K562 (cell line): ENCODE measurements around the gene BCL10. TPM values are rescaled to one million over a fixed set of nuclear protein-coding genes. Genes with fewer than 3 reads are reported as not detected.
A peak's percentile ranks its signal among the peaks of the same experiment; 100 is the strongest.

Source experiments
- CBFB ChIP-seq: sonication (generic); formaldehyde crosslinking; IDR thresholded peaks from 2 replicates; pipeline ENCODE4 v1.4.0; 2020; ENCODE audit warnings: mild to moderate bottlenecking, missing genetic modification reagents
- EP300 ChIP-seq: IDR thresholded peaks from 2 replicates; pipeline ENCODE4 v1.6.1; 2012; ENCODE audit warnings: low read length, improper control_type of control experiment
- ETV1 ChIP-seq: fragments of 450-650 bp; conservative IDR thresholded peaks from 2 replicates; pipeline ENCODE4 v1.6.1; 2016; ENCODE audit warnings: missing genetic modification characterization, control low read depth, low read depth, missing compliant biosample characterization
- FOSL1 ChIP-seq: fragments of 200-800 bp; sonication (Bioruptor generic); conservative IDR thresholded peaks from 2 replicates; pipeline ENCODE4 v1.6.1; 2016; ENCODE audit warnings: missing genetic modification characterization, missing compliant biosample characterization
- FOXA1 ChIP-seq: fragments of 450-650 bp; IDR thresholded peaks from 2 replicates; pipeline ENCODE4 v1.6.1; 2016; ENCODE audit warnings: mild to moderate bottlenecking, borderline replicate concordance
- HIVEP1 ChIP-seq: fragments of 250-450 bp; sonication (Bioruptor Pico); IDR thresholded peaks from 2 replicates; pipeline ENCODE4 v1.4.0; 2020; ENCODE audit warnings: mild to moderate bottlenecking
- ILF3 ChIP-seq: fragments of 450-650 bp; IDR thresholded peaks from 2 replicates; pipeline ENCODE4 v1.6.1; 2018; ENCODE audit warnings: antibody characterized with exemption, mild to moderate bottlenecking, moderate library complexity, borderline replicate concordance
- LARP7 ChIP-seq: fragments of 450-650 bp; IDR thresholded peaks from 2 replicates; pipeline ENCODE4 v1.6.1; 2016
- NCOR1 ChIP-seq: fragments of 450-650 bp; IDR thresholded peaks from 2 replicates; pipeline ENCODE4 v1.6.1; 2016; ENCODE audit warnings: mild to moderate bottlenecking, moderate library complexity
- NELFE ChIP-seq: IDR thresholded peaks from 2 replicates; pipeline ENCODE4 v1.6.1; 2011; ENCODE audit warnings: mild to moderate bottlenecking; ENCODE audit not compliant: insufficient read depth, insufficient read length
- PHF20 ChIP-seq: fragments of 450-650 bp; IDR thresholded peaks from 2 replicates; pipeline ENCODE4 v1.6.1; 2018; ENCODE audit not compliant: partially characterized antibody
- POLR2AphosphoS2 ChIP-seq: IDR thresholded peaks from 2 replicates; pipeline ENCODE4 v1.6.1; 2012; ENCODE audit warnings: low read length, improper control_type of control experiment
- PTRF ChIP-seq: fragments of 450-650 bp; IDR thresholded peaks from 2 replicates; pipeline ENCODE4 v1.6.1; 2016; ENCODE audit warnings: mild to moderate bottlenecking, missing genetic modification characterization, missing compliant biosample characterization
- PURB ChIP-seq: sonication (generic); formaldehyde crosslinking; IDR thresholded peaks from 2 replicates; pipeline ENCODE4 v1.9.0; 2021; ENCODE audit warnings: low read depth, mild to moderate bottlenecking, missing genetic modification reagents
- RBM34 ChIP-seq: fragments of 200-400 bp; formaldehyde crosslinking; IDR thresholded peaks from 2 replicates; pipeline ENCODE4 v1.6.1; 2018; ENCODE audit warnings: low read length, borderline replicate concordance; ENCODE audit not compliant: insufficient read depth
- RFX7 ChIP-seq: fragments of 250-450 bp; sonication (Bioruptor Pico); IDR thresholded peaks from 2 replicates; pipeline ENCODE4 v1.5.1; 2021; ENCODE audit warnings: mild to moderate bottlenecking
- SAFB ChIP-seq: fragments of 200-400 bp; formaldehyde crosslinking; IDR thresholded peaks from 2 replicates; pipeline ENCODE4 v1.6.1; 2017; ENCODE audit warnings: low read depth, low read length, borderline replicate concordance
- SMC3 ChIP-seq: conservative IDR thresholded peaks from 2 replicates; pipeline ENCODE4 v1.6.1; 2011; ENCODE audit warnings: low read depth, low read length, improper control_type of control experiment; ENCODE audit not compliant: insufficient read depth
- SPI1 ChIP-seq: IDR thresholded peaks from 2 replicates; pipeline ENCODE4 v1.6.1; 2011; ENCODE audit warnings: low read depth, low read length, control low read depth, borderline replicate concordance
- TAF9B ChIP-seq: fragments of 450-650 bp; IDR thresholded peaks from 2 replicates; pipeline ENCODE4 v1.6.1; 2018; ENCODE audit warnings: mild to moderate bottlenecking; ENCODE audit not compliant: partially characterized antibody
- TRIM28 ChIP-seq: fragments of 450-650 bp; IDR thresholded peaks from 2 replicates; pipeline ENCODE4 v1.6.1; 2017
- WHSC1 ChIP-seq: IDR thresholded peaks from one replicate; pipeline ENCODE4 v1.6.1; 2012; ENCODE audit warnings: low read length, control low read depth, inconsistent platforms
- ZC3H4 ChIP-seq: sonication (generic); formaldehyde crosslinking; IDR thresholded peaks from 2 replicates; pipeline ENCODE4 v1.9.0; 2021; ENCODE audit warnings: missing genetic modification reagents, borderline replicate concordance
- ZNF24 ChIP-seq: fragments of 450-650 bp; IDR thresholded peaks from 2 replicates; pipeline ENCODE4 v1.6.1; 2016
- ZNF263 ChIP-seq: sonication (generic); formaldehyde crosslinking; IDR thresholded peaks from 2 replicates; pipeline ENCODE4 v1.8.0; 2022; ENCODE audit warnings: mild to moderate bottlenecking, missing genetic modification reagents, borderline replicate concordance
- ZNF668 ChIP-seq: fragments of 250-450 bp; sonication (Bioruptor Pico); IDR thresholded peaks from 2 replicates; pipeline ENCODE4 v1.8.0; 2022; ENCODE audit warnings: mild to moderate bottlenecking, inconsistent platforms
- ZNF780A ChIP-seq: fragments of 250-450 bp; sonication (Bioruptor Pico); IDR thresholded peaks from 2 replicates; pipeline ENCODE4 v1.5.0; 2021; ENCODE audit warnings: mild to moderate bottlenecking
- ZSCAN32 ChIP-seq: fragments of 450-650 bp; formaldehyde crosslinking; IDR thresholded peaks from 2 replicates; pipeline ENCODE4 v1.4.0; 2020; ENCODE audit warnings: mild to moderate bottlenecking, moderate library complexity
- polyA plus RNA-seq, 8 experiments: library from polyadenylated mRNA; depleted of rRNA in 4 of 8; stranded (reverse) in 5 of 8; unstranded in 3 of 8; fragments of >200 nt; fragmentation: Nextera tagmentation in 2 of 8; fragmentation: Illumina TruSeq in 1 of 8; extraction: Ambion mirVana in 2 of 8; extraction: Trizol in 1 of 8; gene quantifications; 2 replicates each; pipeline versions ENCODE4 v1.2.1 to v1.2.3, GENCODE V29; 2011 to 2014; ENCODE audit warnings: inconsistent platforms in 1 of 8, missing spikeins in 1 of 8
- total RNA-seq, 7 experiments: library from RNA; depleted of rRNA in 6 of 7; stranded (reverse); fragments of >200 nt in 6 of 7; fragmentation: Illumina TruSeq in 2 of 7; extraction: Trizol in 2 of 7; gene quantifications; 2 replicates each; pipeline versions ENCODE4 v1.2.1 to v1.2.3, GENCODE V29; 2011 to 2021; ENCODE audit warnings: low replicate concordance in 1 of 7
- TF ChIP-seq, protein P1 (sequence below): fragments of 250-450 bp; sonication (Bioruptor Pico); IDR thresholded peaks from 2 replicates; pipeline ENCODE4 v1.5.0; 2021
- TF ChIP-seq, protein P2 (sequence below): sonication (generic); formaldehyde crosslinking; IDR thresholded peaks from 2 replicates; pipeline ENCODE4 v1.9.0; 2022; ENCODE audit warnings: mild to moderate bottlenecking, missing genetic modification reagents
- TF ChIP-seq, protein P3 (sequence below): fragments of 450-650 bp; IDR thresholded peaks from 2 replicates; pipeline ENCODE4 v1.7.0; 2016; ENCODE audit warnings: borderline replicate concordance

The BCL10 gene
- total and polyA plus RNA-seq, 9 of the 15 experiments (the other 6 are each of a cell fraction or from before 2014, with no cell fraction given): 8.0 to 19.4 (median 12.3) TPM

DNA sequence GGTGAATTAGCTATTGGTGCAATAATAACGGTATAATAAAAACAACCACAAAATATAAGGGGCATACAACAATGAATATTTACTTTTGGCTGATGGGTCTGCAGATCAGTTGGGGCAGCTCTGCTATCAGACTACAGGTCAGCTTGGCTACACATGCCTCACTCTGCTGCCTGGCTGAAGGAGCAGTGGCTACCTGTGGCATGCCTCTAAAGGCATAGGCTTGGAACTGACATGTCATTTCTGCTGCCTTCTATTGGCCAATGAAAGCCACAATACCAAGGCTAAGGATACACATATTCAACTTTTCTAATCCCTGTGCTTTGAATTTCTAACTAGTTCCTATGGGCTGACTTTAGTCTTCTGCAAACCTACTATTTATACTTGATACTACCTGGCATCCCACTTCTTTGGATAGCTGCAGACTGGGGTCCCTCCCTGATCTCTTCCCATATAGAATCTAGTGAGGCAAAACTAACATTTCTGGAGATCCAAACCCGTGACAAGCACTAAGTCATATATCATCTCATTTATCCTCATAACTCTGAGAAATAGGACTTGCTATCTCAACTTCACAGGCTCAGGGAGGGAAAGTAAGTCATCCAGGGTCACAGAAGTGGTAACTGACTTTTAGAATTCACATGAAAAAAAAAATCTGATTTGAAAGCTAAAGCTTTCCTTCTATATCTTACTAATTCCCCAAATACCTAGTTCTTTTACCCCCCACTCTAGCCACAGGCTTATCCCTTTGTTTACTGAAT is 56.4 kb downstream of the BCL10 start (continued):
- TF ChIP-seq, protein P1, sequence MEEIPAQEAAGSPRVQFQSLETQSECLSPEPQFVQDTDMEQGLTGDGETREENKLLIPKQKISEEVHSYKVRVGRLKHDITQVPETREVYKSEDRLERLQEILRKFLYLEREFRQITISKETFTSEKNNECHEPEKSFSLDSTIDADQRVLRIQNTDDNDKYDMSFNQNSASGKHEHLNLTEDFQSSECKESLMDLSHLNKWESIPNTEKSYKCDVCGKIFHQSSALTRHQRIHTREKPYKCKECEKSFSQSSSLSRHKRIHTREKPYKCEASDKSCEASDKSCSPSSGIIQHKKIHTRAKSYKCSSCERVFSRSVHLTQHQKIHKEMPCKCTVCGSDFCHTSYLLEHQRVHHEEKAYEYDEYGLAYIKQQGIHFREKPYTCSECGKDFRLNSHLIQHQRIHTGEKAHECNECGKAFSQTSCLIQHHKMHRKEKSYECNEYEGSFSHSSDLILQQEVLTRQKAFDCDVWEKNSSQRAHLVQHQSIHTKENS (CRISPR knock-in tag): no peak
- TF ChIP-seq ZNF780A (no peak), EP300 (peak; percentile 93), NELFE (no peak), ZNF24 (no peak), RFX7 (no peak), ZC3H4 (CRISPR knock-in tag) (no peak), ZSCAN32 (CRISPR knock-in tag) (no peak), RBM34 (no peak), FOXA1 (no peak), ZNF263 (CRISPR knock-in tag) (no peak), LARP7 (no peak), WHSC1 (no peak), POLR2AphosphoS2 (no peak), NCOR1 (peak; percentile 78), FOSL1 (tag) (peak; percentile 49), CBFB (no peak), ETV1 (tag) (no peak), TRIM28 (no peak), SAFB (no peak), ILF3 (no peak), TAF9B (no peak), SMC3 (no peak), PHF20 (no peak), ZNF668 (CRISPR knock-in tag) (no peak), SPI1 (no peak), HIVEP1 (CRISPR knock-in tag) (no peak), PTRF (tag) (no peak), PURB (CRISPR knock-in tag) (no peak)
- TF ChIP-seq, protein P2, sequence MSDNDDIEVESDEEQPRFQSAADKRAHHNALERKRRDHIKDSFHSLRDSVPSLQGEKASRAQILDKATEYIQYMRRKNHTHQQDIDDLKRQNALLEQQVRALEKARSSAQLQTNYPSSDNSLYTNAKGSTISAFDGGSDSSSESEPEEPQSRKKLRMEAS (CRISPR knock-in tag): no peak
- TF ChIP-seq, protein P3, sequence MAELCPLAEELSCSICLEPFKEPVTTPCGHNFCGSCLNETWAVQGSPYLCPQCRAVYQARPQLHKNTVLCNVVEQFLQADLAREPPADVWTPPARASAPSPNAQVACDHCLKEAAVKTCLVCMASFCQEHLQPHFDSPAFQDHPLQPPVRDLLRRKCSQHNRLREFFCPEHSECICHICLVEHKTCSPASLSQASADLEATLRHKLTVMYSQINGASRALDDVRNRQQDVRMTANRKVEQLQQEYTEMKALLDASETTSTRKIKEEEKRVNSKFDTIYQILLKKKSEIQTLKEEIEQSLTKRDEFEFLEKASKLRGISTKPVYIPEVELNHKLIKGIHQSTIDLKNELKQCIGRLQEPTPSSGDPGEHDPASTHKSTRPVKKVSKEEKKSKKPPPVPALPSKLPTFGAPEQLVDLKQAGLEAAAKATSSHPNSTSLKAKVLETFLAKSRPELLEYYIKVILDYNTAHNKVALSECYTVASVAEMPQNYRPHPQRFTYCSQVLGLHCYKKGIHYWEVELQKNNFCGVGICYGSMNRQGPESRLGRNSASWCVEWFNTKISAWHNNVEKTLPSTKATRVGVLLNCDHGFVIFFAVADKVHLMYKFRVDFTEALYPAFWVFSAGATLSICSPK: no peak
